ENCODE results near the gene PLCB1. TPM values are rescaled to one million over a fixed set of nuclear protein-coding genes. Genes with fewer than 3 reads are reported as not detected.

PLCB1 gene
- total and polyA plus RNA-seq, 8 donors, result 8.8 to 27.7 (median 19.2) TPM

GRCh38 chr20:8782804-8783203 lies 650.7 kb downstream of the PLCB1 start:
- Histone ChIP-seq H3K4me3 (no peak overlapping the region), H3K9me3 (no peaks in the 10 kb centered on the region), H3K4me1 (no peaks in the 10 kb centered on the region), H3K27ac (no peak overlapping the region), H3K27me3 (no peaks in the 10 kb centered on the region), H3K36me3 (no peaks in the 10 kb centered on the region)
- ATAC-seq (no peak), DNase-seq (no peak)
- TF ChIP-seq, protein P1, sequence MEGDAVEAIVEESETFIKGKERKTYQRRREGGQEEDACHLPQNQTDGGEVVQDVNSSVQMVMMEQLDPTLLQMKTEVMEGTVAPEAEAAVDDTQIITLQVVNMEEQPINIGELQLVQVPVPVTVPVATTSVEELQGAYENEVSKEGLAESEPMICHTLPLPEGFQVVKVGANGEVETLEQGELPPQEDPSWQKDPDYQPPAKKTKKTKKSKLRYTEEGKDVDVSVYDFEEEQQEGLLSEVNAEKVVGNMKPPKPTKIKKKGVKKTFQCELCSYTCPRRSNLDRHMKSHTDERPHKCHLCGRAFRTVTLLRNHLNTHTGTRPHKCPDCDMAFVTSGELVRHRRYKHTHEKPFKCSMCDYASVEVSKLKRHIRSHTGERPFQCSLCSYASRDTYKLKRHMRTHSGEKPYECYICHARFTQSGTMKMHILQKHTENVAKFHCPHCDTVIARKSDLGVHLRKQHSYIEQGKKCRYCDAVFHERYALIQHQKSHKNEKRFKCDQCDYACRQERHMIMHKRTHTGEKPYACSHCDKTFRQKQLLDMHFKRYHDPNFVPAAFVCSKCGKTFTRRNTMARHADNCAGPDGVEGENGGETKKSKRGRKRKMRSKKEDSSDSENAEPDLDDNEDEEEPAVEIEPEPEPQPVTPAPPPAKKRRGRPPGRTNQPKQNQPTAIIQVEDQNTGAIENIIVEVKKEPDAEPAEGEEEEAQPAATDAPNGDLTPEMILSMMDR (IDR thresholded peaks at IDR 0.05), result no peak
- intact Hi-C loops (cut with DNase I), result no loop called here

DNA sequence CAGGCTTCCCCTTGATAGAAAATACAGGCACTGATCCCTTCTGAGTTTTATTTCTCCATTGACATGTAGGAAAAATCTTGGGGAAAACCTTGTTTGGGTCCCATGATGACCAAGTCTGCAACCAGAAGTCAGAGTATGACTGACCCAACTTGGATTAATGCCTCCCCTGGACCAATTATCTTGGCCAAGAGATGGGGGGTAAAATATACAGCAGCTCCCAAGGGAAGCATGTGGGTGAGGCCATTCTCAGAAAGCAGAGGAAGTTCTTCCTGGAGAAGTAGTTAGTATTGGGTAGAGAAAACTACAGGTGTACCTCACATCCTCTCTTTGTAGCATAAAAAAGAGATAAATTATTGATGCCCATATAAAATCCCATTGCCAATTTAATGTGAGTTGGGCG lies 651.7 kb downstream of the PLCB1 start:
- intact Hi-C loops (cut with DNase I), result no loop called here
- ATAC-seq (no peak), DNase-seq (no peak)
- H3K9me3 ChIP-seq, result no peaks in the 10 kb centered on the region
- TF ChIP-seq, protein P1 (IDR thresholded peaks at IDR 0.05), result no peak
- no peak overlapping the region for H3K4me3 ChIP-seq
- H3K36me3 ChIP-seq, result no peaks in the 10 kb centered on the region
- no peaks in the 10 kb centered on the region for H3K4me1 ChIP-seq
- no peaks in the 10 kb centered on the region for H3K27me3 ChIP-seq
- no peak overlapping the region for H3K27ac ChIP-seq

GRCh38 chr20:8786383-8786782 lies 654.3 kb downstream of the PLCB1 start:
- H3K36me3 ChIP-seq, result no peaks in the 10 kb centered on the region
- TF ChIP-seq, protein P1 (IDR thresholded peaks at IDR 0.05), result no peak
- no peaks in the 10 kb centered on the region for H3K4me1 ChIP-seq
- no peaks in the 10 kb centered on the region for H3K9me3 ChIP-seq
- H3K27me3 ChIP-seq, result no peaks in the 10 kb centered on the region
- no peak overlapping the region for H3K4me3 ChIP-seq
- H3K27ac ChIP-seq, result no peak overlapping the region
- ATAC-seq, result no peak
- intact Hi-C loops (cut with DNase I), result no loop called here
- DNase-seq, result no peak

- H3K4me3 ChIP-seq, result no peak overlapping the region
- intact Hi-C loops (cut with DNase I), result no loop called here
- ATAC-seq (no peak), DNase-seq (no peak)
- H3K36me3 ChIP-seq, result no peaks in the 10 kb centered on the region
- H3K27ac ChIP-seq, result no peak overlapping the region
- no peaks in the 10 kb centered on the region for H3K9me3 ChIP-seq
- H3K27me3 ChIP-seq, result no peaks in the 10 kb centered on the region
- TF ChIP-seq, protein P1 (IDR thresholded peaks at IDR 0.05), result no peak
- H3K4me1 ChIP-seq, result no peaks in the 10 kb centered on the region
Measured at GRCh38 chr20:8787090-8787489, 655.0 kb downstream of the PLCB1 start.

DNA sequence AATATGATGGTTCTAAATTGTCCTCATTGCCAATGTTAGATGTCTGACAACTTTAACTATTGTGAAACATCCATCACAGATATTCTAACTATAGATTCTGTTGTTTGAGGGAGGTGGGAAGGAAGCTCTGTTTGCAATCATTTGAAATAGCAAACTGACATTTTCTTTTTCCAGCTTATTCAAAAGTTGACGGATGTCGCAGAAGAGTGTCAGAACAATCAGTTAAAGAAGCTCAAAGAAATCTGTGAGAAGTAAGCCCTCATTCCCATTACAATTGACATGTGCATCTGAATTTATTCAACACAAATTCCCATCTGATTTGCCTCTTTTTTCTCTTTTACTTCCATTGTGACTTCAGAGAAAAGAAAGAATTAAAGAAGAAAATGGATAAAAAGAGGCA lies 656.2 kb downstream of the PLCB1 start:
- Histone ChIP-seq H3K27ac (no peak overlapping the region), H3K4me1 (no peaks in the 10 kb centered on the region), H3K27me3 (no peaks in the 10 kb centered on the region), H3K9me3 (no peaks in the 10 kb centered on the region), H3K36me3 (no peaks in the 10 kb centered on the region), H3K4me3 (no peak overlapping the region)
- TF ChIP-seq, protein P1 (IDR thresholded peaks at IDR 0.05), result no peak
- ATAC-seq, result no peak
- DNase-seq, result no peak
- intact Hi-C loops (cut with DNase I), result no loop called here
